ENCODE data around the gene PRMT1.
"Not testable (repeated sequence)": the region's sequence is repeated elsewhere in the genome, so short reads cannot be mapped to it uniquely, and the experiment has no call there.

PRMT1 gene

DNA sequence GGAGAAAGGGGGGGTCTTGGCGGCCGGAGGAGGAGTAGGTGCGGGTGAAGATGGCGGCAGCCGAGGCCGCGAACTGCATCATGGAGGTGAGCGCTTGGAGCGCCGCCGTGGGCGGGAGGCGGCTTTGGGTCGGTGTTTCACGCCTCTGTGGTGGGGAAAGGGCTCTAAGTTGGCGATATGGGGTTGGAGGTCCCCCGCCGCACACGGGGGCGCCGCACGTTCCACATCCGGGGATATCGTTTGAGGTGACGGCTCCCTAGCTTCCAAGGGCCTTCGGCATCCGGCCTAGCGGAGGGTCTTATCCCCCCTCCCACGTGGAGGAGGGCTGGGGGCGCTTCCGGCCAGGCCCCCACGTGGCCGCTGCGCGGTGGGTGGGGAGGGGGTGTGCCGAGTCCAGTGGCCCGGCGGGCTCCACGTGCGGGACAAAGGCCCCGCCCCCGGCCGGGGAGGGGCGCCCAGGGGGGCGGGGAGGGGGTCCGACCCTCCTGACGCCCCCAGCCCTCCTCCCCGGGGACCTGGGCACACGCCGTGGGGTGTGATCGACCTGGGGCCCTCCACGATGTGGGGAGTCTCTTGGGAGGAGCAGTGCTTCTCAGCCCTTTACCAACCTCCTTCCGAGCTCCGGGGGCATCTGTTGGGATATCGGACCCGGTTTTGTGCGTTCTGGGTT, at the start of gene PRMT1:
Gene PRMT1, plus strand, starts transcription at position 41 of the 670 bp plus-strand sequence. Its CDS starts 10 bp downstream, at position 51.
- peak in 2 of 3 donors; percentile 45 to 71 for DNase-seq

DNA sequence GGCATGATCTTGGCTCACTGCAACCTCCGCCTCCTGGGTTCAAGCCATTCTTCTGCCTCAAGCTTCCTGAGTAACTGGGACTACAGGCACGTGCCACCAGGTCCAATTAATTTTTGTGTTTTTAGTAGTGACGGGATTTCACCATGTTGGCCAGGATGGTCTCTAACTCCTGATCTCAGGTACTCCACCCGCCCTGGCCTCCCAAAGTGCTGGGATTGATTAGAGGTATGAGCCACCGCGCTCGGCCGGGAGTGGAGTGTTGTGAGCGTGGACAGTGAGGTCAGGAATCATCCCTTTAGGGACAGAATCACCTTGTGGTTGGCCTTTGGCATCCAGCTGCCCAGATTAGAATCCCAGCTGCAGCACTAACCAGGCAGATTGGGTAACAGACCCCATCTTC, 47.4 kb upstream of the PRMT1 start:
- no peak for DNase-seq

GRCh38 chr19:49631014-49631588, 46.0 kb upstream of the PRMT1 start:
- no peak for DNase-seq

DNA sequence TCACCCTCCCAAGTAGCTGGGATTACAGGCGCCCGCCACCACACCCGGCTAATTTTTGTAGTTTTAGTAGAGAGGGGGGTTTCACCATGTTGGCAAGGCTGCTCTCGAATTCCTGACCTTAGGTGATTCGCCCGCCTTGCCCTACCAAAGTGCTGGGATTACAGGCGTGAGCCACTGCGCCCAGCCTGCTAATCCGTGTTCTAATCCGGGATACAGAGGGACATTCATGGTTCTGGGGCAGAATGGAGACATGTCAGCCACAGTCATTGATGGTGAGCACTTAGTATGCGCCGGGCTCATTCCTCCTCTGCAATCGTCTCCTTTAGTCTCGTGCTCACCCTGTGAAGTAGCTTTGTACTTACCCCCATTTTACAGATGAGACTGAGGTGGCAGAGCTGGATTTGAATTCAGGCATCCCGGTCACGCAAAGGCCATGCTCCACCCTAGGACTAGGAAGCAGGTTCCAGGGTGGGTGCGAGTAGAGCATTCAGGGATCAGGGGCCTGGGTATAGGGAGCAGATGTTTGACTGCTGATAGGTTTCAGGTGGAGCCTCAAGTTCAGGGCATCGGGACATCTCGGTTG, 45.4 kb upstream of the PRMT1 start:
- DNase-seq = no peak

DNA sequence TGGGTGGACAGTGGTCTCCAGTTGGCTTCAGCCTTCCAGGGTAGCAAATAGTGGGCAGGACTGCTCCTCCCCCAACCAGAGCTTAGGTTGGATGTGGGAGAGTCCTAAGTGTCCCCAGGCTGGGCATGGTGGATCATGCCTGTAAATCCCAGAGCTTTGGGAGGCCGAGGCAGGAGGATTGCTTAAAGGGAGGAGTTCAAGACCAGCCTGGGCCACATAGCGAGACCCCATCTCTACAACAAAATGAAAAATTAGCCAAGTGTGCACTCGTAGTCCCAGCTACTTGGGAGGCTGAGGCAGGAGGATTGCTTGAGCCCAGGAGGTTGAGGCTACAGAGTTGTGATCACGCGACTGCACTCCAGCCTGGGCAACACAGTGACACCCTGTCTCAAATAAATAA, 44.5 kb upstream of the PRMT1 start:
- DNase-seq = no peak

DNA sequence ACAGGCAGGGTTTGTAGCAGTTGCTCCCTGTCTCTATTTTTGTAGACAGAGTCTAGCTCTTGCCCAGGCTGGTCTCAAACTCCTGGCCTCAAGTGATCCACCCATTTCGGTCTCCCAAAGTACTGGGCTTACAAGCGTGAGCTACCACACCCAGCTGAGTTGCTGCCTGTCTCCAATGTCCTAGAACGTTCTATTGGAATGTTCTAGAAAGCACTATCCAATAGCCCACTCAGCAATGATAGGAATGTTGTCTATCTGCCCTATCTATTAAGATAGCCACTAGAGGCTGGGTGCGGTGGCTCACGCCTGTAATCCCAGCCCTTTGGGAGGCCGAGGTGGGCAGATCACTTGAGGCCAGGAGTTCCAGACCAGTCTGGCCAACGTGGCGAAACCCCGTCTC, 43.8 kb upstream of the PRMT1 start:
- DNase-seq = not testable (repeated sequence)

DNA sequence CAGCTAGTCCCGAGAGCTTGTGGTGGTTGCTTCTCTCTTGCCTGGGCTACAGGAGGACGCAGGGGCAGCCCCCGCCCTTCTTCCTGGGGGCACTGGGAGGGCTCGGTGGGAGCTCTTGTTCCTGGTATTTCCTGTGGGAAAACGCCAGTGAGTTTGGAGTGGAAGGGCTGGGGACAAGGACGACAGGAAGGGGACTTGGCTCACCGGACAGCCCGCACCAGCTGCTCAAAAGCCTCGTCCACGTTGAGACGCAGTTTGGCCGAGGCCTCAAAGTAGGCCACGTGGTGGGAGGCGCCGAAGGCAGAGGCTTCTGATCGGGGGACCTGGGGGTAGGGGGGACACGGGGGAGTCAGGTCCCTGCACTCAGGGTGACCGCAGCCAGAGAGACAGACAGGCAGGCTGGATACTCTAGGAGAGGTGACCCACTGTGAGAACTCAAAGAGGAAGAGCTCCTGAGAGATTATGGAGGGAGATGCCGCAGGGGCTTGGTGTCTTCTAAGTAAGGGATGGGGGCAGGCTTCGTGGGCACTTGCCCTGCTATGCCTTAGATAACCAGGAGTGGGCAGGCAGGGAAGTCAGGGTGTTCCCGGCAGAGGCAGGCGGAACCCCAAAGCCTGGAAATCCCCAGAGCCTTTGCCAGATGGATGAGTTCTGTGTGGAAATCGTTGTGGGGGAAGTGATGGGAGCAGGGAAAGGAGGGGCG, 41.4 kb upstream of the PRMT1 start:
- peak; percentile 62 to 82 (median 71) for DNase-seq

DNA sequence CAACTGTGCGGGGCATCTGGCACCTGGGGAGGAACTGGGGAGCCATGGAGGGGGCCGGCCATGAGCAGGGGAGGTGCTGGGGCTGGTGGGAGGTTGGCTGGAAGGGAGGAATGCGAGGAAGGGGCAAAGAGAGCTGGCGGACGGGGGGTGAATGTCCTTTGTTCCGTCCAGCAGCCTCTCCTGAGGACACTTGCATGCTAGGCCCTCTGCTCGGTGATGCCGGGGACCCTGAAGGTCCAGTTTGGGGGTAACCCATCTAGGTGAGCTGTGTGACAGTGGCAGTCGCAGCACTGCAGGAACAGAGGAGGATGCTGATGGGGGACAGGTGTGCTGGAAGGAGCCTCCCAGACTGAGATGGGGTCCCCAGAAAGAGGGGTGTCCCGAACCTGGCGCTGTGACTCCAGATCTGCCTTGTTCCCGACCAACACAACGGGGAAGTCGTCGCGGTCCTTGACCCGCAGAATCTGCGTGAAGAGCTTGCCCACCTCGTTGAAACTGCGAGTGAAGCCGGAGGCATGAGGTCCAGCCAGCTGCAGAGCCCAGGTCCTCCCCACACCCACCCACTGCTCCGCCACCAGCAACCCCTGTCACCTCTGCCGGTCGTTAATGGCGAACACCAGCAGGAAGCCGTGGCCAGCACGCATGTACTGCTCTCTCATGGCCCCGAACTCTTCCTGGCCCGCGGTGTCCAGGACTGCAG, 40.7 kb upstream of the PRMT1 start:
- no peak for DNase-seq

DNA sequence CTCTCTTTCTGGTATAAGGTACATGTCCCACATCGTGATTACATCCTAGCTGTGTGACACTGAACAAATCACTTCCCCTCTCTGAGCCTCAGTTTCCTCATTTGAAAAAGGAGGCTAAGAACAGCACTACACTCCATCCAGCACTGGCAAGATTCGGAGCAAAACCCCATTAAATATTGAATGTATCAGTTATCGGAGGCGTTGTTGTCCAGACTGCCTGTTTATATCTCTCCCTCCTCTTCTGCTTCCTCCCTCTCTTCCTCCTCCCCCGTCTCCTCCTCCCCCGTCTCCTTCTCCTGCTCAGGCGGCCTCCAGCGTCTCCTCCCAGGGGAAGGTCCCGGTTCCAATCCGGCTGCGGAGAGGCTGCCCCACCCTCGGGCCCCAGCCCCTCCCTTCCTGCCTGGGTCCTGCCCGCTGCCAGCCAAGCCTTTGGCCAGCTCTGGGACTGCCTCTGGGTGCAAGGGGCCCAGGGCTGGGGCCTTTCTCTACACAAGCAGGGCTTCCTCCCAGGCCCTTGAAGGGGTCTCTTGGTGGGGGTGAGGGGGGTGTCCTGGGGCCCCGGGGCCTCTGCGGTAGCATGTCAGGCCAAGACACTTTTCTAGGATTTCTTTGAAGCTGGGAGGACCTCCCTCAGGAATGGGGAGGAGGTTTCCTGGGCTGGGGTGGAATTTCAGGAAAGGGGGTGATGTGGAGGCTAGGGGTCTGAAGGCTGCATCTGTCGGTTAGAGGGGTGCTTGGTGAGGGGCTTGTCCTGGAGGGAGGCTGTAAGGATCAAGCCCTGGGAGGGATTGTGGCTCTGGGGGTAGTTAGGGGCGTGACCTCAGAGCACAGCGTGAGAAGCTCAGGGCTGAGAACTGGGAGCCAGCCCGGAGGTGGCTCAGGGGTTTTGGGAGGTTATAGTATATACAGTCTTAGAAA, 39.0 kb upstream of the PRMT1 start:
- peak; percentile 64 to 86 (median 72) for DNase-seq

GRCh38 chr19:49639401-49640112, 37.5 kb upstream of the PRMT1 start:
- peak in 1 of 3 donors; percentile 12 for DNase-seq

DNA sequence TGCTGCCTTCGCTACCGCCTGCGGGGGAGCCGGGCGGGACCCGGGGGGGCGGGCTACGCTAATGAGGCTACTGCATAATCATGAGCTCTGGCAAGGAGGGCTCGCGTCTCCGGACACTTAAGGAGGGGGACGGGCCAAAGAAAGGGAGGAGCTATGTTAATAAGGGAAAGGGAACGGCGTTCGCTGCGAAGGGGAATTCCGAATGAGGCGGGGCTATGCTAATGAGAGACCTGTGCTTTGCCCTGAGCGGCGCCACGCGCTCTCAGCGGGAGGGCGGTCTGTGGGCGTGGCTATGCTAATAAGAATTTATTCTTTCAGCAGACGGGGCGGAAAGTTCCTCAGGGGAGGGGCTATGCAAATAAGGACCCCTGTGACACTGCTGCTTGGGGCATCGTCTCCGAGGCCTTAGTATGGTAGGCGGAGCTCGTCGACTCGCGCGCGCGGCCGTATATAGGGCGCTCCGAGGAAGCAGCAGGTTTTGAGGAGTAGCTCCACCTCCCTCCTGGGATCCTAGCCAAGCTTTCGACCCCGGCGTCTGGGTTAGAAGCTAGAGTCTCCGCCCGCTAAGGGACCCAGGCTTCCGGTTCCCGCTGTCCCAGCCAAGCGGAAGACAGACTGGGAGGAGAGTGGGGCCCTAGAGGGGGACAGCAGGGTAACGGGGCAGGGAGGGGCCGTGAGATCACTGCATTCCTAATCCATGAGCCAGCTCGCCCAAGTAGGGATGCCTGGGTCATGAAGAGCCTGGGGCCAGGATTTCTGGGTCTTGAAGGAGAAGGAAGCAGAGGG, 36.8 kb upstream of the PRMT1 start, which contains the start of gene RRAS:
Gene RRAS, minus strand, starts transcription at position 31 of the 786 bp plus-strand sequence. CDS start 45 bp downstream, outside the sequence.
- DNase-seq = peak; percentile 100

DNA sequence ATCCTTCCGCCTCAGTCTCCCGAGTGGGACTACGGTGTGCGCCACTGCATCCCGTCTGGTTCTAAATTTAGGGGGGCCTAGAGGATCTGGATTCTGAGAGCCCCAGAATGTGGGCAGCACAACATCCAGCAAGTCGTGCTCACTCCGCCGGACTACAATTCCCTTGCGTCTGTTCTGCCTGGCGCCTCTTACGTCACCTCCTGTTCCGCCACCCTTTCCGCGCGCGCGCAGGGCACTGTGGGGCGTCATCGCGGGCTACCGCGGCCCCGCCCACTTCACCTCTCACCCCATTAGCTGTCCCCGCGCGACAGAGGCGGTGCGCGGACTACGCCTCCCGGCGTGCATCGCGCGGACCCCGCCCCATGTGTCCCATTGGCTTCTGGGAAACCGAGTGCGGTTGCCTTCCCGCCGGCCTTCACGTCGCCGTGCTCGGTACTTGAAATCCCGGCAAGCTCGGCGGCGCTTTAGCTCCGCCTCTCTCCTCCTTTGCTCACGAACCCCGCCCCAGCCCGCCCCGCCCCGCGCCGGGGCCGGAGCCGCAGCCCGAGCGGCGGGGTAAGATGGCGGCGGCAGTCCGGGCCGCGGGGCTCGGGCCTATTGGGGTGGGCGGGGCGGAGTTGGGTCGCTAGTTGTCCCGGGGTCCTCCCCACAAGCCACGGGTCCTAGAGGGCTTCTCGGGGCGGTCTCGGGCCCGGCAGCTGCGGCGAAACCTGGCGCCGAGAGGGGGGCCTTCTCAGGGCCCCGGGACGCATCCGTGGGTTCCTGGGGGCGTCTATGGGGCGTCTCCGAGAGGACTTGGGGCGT, 35.2 kb upstream of the PRMT1 start, which contains the start of gene SCAF1:
Gene SCAF1, plus strand, starts transcription at position 522 of the 804 bp plus-strand sequence. CDS start 2,818 bp downstream, outside the sequence.
- peak; percentile 100 for DNase-seq

- DNase-seq = no peak
Measured at GRCh38 chr19:49642492-49643035, 34.5 kb upstream of the PRMT1 start.

GRCh38 chr19:49643466-49643865, 33.6 kb upstream of the PRMT1 start:
- DNase-seq = peak in 2 of 3 donors; percentile 7 to 14

- DNase-seq = no peak
Measured at GRCh38 chr19:49645592-49645991, 31.5 kb upstream of the PRMT1 start.

DNA sequence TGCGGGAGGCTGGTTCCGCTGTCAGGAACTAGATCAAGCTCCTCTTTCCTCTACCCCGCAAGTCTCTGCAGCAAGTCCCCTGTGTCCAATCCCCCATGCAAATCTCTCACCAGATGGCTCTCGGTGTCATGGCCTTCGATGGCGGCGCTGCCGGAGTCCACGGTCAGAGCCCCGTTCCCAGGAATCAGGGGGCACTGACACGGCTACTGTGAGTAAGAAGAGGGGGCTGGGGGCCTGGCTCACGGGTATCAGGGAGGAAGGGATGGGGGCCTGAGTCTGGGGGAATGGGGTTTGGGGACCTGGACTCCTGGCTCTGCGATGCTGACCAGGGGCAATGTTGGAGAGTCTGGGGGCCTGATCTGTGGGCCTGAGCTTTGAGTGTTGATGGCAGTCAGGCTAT, 31.1 kb upstream of the PRMT1 start:
- no peak for DNase-seq

DNA sequence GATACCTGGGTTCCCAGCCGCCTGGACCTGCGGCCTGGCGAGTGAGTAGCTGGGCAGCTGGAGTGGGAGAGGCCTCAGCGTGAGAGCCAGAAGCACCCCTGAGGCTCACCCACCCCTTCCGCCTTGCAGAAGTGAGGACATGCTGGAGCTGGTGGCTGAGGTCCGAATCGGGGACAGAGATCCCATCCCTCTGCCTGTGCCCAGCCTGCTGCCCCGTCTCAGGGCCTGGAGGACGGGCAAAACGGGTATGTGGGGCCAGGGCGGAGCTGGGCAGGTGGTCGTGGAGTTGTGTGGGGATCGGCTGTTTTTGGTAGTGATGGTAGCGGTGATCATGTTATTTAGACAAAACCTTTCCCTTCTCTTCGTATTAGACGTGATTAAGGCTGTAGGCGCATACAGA, 30.5 kb upstream of the PRMT1 start:
- DNase-seq = no peak

DNA sequence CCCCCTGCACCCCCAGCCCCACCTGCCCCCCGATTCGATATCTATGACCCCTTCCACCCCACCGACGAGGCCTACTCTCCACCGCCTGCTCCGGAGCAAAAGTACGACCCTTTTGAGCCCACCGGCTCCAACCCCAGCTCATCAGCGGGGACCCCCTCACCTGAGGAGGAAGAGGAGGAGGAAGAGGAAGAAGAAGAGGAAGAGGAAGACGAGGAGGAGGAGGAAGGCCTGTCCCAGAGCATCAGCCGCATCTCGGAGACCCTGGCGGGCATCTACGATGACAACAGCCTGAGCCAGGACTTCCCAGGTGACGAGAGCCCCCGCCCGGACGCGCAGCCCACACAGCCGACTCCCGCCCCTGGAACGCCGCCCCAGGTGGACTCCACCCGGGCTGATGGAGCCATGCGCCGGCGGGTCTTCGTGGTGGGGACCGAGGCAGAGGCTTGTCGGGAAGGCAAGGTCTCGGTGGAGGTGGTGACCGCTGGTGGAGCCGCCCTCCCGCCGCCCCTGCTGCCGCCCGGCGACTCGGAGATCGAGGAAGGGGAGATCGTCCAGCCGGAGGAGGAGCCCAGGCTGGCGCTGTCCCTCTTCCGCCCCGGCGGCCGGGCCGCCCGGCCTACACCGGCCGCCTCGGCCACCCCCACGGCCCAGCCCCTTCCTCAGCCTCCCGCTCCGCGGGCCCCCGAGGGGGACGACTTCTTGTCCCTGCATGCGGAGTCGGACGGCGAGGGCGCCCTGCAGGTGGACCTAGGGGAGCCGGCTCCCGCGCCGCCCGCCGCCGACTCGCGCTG, 25.8 kb upstream of the PRMT1 start:
- no peak for DNase-seq

Data from suppressor macrophage treated with lipopolysaccharide for 1 hour (primary cell).